Progenitor cell of endocrine pancreas (in vitro differentiated cells): Measurements from ENCODE around the gene SEC14L1. TPM values are rescaled to one million over a fixed set of nuclear protein-coding genes. Genes with fewer than 3 reads are reported as not detected.

ENCODE experiments used
- DNase-seq: peaks from one replicate; pipeline ENCODE4 v3.0.0; 2021; ENCODE audit warnings: low spot score; ENCODE audit not compliant: unreplicated experiment
- H3K27ac Mint-ChIP-seq: 2 replicates; pipeline ENCODE4 v1.8.0; 2021; ENCODE audit warnings: mild to moderate bottlenecking, moderate library complexity, mixed read lengths
- H3K27me3 Mint-ChIP-seq: 2 replicates; pipeline ENCODE4 v1.8.0; 2021; ENCODE audit warnings: mixed read lengths
- H3K36me3 Mint-ChIP-seq: 2 replicates; pipeline ENCODE4 v1.8.0; 2022; ENCODE audit warnings: mixed read lengths; ENCODE audit not compliant: insufficient read depth
- H3K4me1 Mint-ChIP-seq: 2 replicates; pipeline ENCODE4 v1.8.0; 2021; ENCODE audit warnings: low read depth, mixed read lengths
- H3K4me3 Mint-ChIP-seq: 2 replicates; pipeline ENCODE4 v1.8.0; 2021; ENCODE audit warnings: low read depth, mild to moderate bottlenecking, moderate library complexity, mixed read lengths
- H3K9me3 Mint-ChIP-seq: 2 replicates; pipeline ENCODE4 v1.8.0; 2021; ENCODE audit warnings: low read depth, mixed read lengths
- CTCF ChIP-seq: fragments of 200-600 bp; sonication (generic); IDR thresholded peaks from one replicate; pipeline ENCODE4 v1.5.0; 2021; ENCODE audit warnings: antibody characterized with exemption, mild to moderate bottlenecking; ENCODE audit not compliant: unreplicated experiment
- total RNA-seq: library from RNA; stranded (reverse); gene quantifications from 2 replicates; pipeline ENCODE4 v1.2.1, GENCODE V29; 2021

SEC14L1 gene
- total RNA-seq, 1 donor from 2014 or later = 90.8 TPM

- Mint-ChIP-seq H3K4me1 (peaks cover 15% of the 10 kb centered on the region), H3K27ac (no peak overlapping the region), H3K36me3 (no peaks in the 10 kb centered on the region), H3K4me3 (no peak overlapping the region), H3K9me3 (no peaks in the 10 kb centered on the region), H3K27me3 (no peaks in the 10 kb centered on the region)
- no peak for DNase-seq
- TF ChIP-seq CTCF = no peak
Measured at GRCh38 chr17:77111934-77112296, 28.9 kb upstream of the SEC14L1 start.

DNA sequence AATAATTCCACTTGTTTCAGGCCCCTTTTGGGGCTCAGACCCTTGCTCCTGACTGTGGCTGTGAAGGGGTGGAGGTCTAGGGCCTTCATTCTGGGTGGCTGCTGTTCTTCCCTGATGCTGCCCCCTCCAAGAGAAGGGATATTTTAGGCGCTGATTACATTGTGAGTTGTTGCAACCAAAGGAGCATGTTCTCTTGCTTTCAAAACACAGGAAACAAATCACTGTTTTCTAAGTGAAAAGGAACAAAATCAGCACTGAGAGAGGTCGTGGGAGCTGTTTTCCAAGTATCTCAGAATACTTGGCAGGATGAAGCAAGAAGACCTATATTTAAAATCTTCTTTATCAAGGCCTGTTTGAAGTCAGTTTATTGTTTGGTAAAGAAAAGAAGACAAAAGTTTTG is 25.3 kb upstream of the SEC14L1 start:
- Mint-ChIP-seq H3K27ac (no peak overlapping the region), H3K27me3 (no peaks in the 10 kb centered on the region), H3K4me3 (no peak overlapping the region), H3K4me1 (peaks cover 18% of the 10 kb centered on the region), H3K9me3 (no peaks in the 10 kb centered on the region), H3K36me3 (no peaks in the 10 kb centered on the region)
- DNase-seq = no peak
- TF ChIP-seq CTCF = no peak

- no peak for DNase-seq
- H3K4me1 Mint-ChIP-seq = peaks cover 18% of the 10 kb centered on the region
- H3K4me3 Mint-ChIP-seq = no peak overlapping the region
- H3K9me3 Mint-ChIP-seq = no peaks in the 10 kb centered on the region
- TF ChIP-seq CTCF = no peak
- H3K27me3 Mint-ChIP-seq = no peaks in the 10 kb centered on the region
- no peaks in the 10 kb centered on the region for H3K36me3 Mint-ChIP-seq
- H3K27ac Mint-ChIP-seq = peak overlapping the region; percentile 33
Measured at GRCh38 chr17:77115947-77116346, 24.8 kb upstream of the SEC14L1 start.

DNA sequence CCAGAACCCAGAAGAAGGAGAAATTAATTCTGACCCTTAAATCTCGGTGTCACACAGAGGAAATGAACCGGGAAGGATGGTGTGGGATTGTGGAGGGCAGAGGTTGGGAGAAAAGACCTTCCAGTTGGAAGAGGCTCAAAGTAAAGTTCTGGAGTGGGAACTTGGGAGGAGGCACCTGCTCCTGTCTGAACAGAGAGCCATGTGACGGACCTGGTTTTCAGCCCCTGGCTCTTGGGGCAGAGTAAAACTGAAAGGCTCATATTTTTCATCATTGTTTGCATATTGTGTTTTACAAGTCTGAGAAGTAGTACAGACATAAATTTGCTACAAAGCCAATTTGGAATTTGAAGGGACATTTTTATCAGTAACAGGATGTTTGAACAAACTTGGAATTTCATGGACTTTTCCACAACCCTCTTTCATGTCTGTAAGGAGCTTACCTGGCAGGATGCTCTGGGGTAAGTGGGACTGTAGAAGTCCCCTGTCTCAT is 24.4 kb upstream of the SEC14L1 start:
- Mint-ChIP-seq H3K4me3 (no peak overlapping the region), H3K9me3 (no peaks in the 10 kb centered on the region), H3K36me3 (no peaks in the 10 kb centered on the region), H3K27ac (peak overlapping the region; percentile 33), H3K27me3 (no peaks in the 10 kb centered on the region), H3K4me1 (peaks cover 17% of the 10 kb centered on the region)
- no peak for TF ChIP-seq CTCF
- no peak for DNase-seq

DNA sequence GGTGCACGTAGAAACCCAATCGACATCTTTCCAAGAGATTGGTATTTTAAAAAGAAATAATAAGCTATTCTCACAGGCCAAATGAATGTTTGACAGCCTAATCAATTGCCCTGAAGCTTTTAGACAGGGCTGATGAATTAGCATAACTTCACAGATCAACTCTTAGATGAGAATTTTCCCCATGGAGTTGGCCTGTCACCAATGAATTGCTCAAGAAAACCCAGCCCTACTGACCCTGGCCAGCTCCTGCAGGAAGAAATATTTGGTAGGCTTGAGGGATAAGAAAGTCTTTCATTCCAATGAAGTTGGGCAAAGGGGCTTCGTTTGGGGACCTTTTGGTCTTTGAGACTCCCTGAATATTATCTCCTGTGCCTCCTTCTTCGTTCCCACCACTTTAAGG is 23.4 kb upstream of the SEC14L1 start:
- no peak overlapping the region for H3K27ac Mint-ChIP-seq
- DNase-seq = no peak
- TF ChIP-seq CTCF = no peak
- no peaks in the 10 kb centered on the region for H3K9me3 Mint-ChIP-seq
- H3K4me1 Mint-ChIP-seq = peaks cover 16% of the 10 kb centered on the region
- no peaks in the 10 kb centered on the region for H3K27me3 Mint-ChIP-seq
- no peak overlapping the region for H3K4me3 Mint-ChIP-seq
- no peaks in the 10 kb centered on the region for H3K36me3 Mint-ChIP-seq
